GM18861 (cell line): Measurements from ENCODE around the gene ZNF488.
"Not testable (repeated sequence)": the region's sequence is repeated elsewhere in the genome, so short reads cannot be mapped to it uniquely, and the experiment has no call there.

Source experiments
- ATAC-seq: cut with Tn5 transposase; IDR thresholded peaks from one replicate; pipeline ENCODE4 v1.9.1; 2021; ENCODE audit not compliant: unreplicated experiment

Gene ZNF488

GRCh38 chr10:47410271-47410670, 26.2 kb upstream of the ZNF488 start:
- no peak for ATAC-seq

GRCh38 chr10:47409866-47410256, 25.8 kb upstream of the ZNF488 start:
- ATAC-seq, result no peak

GRCh38 chr10:47409171-47409865, 25.2 kb upstream of the ZNF488 start:
- no peak for ATAC-seq

GRCh38 chr10:47408606-47409005, 24.5 kb upstream of the ZNF488 start:
- ATAC-seq, result no peak

DNA sequence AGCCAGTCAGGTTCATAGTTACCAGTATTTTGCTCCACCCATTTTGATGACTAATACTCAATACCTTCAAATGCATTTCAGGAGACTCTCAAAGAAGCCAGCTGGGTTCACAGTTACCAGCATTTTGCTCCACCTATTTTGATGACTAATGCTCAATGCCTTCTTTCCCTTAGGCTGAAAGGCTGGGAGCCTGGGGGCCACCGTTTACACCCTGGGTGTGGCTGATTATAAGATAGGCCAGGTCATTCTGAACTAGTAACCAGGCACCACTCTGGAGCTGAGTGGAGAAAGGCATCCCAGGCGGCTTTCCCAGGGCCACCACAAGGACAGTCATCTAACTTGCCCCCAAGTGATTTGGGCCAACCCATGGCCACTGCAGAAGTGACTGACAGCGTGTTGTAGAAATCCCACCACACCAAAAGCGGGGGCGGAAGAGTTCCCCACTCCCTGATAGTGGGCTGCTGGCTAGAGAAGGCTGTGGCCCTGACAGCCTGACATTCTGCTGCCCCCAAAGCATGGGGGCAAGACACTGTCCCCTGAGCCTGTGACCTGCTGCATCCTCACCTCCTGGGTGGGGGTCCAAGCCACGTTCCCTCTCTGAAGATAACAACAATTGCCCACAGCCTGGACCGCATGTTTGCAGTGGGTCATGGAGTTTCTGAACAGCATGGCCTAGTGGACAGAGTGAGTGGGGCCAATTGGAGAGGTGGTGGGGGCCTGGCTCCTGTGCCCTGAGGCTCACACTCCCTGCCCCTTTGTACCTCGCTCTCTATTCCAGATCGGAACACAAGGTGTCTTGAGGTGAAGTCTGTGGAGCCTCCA, 23.0 kb upstream of the ZNF488 start:
- no peak for ATAC-seq

DNA sequence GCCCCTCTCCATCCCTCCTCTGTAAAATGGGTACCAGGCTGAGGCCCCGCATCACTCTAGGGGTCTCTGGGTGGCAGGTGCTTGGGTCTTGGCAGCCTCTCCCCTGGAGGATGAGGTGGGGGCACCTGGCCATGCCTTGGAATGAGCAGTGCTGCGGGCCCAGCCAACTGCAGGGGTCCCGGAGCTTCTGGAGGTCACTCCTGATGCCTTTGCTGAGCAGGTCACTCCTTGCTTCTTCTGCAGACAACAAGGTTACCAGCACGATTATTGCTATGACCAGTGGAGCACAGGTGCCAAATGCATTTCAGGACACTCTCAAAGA, 22.4 kb upstream of the ZNF488 start:
- ATAC-seq, result no peak

- ATAC-seq, result no peak
These were observed 21.9 kb upstream of the ZNF488 start for GRCh38 chr10:47405857-47406547.

DNA sequence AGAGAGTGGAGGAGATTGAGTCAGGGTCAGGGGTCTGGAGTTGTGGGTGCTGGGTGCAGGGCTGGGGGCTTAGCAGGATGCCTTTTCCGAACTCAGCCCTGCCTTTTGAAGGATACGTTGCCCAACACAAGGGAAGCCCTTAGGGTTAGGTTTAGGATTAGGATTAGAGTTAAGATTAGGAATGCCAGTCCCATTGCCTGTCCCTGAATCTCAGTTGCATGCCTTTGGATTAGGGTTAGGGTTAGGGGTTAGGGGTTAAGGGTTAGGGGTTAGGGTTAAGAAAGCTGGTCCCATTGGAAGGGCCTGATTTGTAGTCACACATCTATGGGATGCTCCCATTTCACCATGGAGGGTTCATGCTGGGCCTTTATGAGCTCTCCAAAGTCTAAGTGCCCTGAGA, 20.8 kb upstream of the ZNF488 start:
- ATAC-seq, result no peak

- ATAC-seq, result no peak
These were observed 20.4 kb upstream of the ZNF488 start for GRCh38 chr10:47404446-47404845.

DNA sequence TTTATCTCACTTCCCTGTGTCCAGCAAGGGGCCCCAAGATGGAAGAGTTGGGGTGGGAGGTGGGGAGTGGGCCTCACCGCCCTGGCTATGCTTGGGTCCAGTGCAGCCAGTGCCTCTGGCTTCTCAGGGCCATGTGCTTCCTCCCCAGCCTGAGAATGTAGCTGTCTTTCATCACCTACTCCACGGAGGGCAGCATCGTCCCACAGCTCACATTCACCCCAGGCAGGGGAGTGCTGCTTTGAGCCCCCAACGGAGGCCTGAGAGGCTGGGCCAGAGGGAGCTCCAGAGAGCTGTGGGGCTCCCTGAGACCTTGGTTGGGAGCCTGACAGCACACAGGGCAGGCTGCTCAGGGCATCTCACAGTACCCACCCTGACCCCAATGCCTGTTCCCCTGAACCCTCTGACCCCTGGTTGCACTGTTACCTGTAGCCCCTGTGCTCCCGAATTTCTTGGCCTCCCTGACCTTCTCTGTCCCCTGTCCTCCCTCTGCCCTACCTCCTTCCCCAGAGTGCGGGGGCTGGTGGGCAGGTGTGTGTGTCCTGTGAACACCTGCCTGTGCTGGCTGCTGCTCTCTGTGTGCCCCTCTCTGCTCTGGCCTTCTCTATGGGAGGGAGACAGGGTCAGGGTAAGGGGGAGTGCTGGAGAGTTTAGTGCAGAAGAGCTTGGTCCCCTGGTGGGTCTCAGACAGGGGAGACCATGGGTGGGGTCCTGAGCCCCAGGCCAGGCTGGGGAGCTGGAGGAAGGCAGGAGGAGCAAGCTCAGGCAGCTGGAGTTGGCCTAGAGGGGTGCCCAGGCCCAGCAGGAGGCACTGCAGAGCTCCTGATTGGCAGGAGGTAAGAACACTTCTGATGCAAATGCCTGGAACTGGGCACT, 19.6 kb upstream of the ZNF488 start:
- no peak for ATAC-seq

DNA sequence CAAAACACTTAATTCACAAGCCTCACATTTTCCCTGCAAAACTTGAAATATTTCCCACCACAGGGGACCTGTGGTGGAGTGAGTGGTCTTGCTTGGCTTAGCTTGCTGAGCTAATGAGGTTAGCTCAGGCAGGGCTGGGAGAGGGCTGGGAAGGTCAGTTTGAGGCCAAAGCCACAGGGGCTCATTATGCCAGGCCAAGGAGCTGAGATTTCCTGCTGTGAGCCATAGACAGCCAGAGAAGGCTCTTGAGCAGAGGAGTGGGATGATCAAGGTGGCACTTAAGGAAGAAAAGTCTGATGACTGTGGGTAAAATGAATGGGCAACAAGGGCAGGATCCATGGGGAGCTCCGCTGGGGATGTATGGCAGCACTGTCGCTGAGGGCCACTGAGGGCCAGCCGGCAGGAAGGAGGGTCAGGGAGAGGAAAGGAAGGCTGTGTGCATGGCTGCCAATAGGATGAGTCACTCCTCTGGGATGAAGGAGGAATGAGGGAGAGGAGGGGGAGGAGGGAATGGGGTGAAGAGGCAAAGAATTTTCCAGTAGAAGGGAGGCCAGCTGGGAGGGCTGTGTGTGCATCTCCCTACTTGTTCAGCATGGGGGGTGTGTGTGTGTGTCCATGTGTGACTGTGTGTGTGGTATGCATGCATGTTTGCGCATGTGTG, 18.7 kb upstream of the ZNF488 start:
- no peak for ATAC-seq

- no peak for ATAC-seq
These were observed 18.0 kb upstream of the ZNF488 start for GRCh38 chr10:47401874-47402640.

GRCh38 chr10:47401210-47401609, 17.1 kb upstream of the ZNF488 start:
- ATAC-seq, result no peak

DNA sequence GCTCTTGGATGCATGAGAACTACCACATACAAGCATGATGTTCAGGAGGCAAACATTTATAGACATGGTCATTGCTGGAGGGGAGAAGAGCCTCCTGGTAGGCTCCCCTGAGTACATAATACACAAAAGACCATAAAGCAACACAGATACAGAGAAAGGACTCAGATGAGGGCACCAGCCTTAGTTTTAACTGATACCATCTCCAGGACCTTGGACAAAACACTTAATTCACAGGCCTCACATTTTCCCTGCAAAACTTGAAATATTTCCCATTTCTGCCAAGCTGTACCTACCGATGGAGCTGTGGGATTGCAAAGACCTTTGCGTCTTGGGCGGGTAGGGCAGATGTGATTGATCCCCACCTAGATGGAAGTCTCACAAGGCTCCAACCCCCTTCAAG, 16.7 kb upstream of the ZNF488 start:
- no peak for ATAC-seq

- no peak for ATAC-seq
These were observed 16.2 kb upstream of the ZNF488 start for GRCh38 chr10:47400251-47400650.

DNA sequence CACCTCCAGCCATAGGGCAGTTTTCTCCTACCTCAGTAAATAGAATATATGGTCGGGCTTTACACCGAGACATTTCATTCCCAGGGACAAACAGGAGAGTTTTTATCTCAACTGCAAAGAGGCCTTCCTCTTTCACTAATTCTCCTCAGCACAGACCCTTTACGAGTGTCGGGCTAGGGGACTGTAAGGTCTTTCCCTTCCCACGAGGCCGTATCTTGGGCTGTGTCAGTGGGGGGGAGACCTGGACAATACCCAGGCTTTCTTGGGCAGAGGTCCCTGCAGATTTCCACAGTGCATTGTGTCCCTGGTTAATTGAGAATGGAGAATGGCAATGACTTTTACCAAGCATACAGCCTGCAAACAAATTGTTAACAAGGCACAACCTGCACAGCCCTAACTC, 13.2 kb upstream of the ZNF488 start:
- no peak for ATAC-seq

- ATAC-seq, result no peak
These were observed 12.2 kb upstream of the ZNF488 start for GRCh38 chr10:47396311-47396717.

GRCh38 chr10:47389619-47390018, 5.5 kb upstream of the ZNF488 start:
- ATAC-seq, result no peak

GRCh38 chr10:47388879-47389278, 4.8 kb upstream of the ZNF488 start:
- ATAC-seq, result no peak

GRCh38 chr10:47386104-47386503, 2.0 kb upstream of the ZNF488 start:
- ATAC-seq, result not testable (repeated sequence)
